Measurements from ENCODE around the gene GIT1.

The GIT1 gene

DNA sequence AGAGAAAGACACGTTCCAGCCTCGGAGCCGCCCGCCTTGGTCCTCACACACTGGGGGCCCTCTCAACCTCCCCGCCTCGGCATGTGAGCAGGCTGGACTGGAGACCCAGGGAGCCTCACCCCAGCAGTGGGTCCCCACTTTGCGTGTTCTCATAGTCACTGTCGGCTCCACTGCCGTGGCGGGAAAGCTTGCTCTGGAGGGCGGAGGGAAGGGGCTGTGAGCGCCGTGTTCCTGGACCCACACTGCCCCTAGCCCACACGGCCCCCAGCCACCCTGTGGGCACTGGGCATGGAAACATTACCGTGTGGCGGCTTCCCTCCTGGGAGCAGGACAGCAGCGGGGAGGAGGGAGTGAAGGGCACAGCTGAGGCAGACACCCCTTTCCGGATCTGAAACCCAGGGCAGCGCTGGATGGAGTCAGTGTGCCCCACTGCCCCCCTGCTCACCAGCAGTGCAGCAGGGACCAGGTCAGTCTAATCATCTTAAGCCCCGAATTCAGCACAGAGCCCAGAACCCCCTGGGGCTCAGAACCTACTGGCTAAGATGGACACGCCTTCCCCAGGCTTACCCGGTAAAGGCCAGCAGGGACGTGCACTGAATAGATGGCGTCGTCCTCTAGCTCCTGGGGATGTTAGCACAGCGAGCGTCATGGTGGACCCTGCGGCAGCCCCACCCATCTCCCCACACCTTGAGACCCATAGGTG lies 13.8 kb downstream of the GIT1 start:
- Histone ChIP-seq H3K36me3 (ENCODE audit: control insufficient read depth, insufficient read depth, low read length) (peaks cover 47% of the 10 kb centered on the region), H3K27ac (ENCODE audit: low read depth, low read length) (no peak overlapping the region), H3K9me3 (ENCODE audit: control insufficient read depth, insufficient read depth, low read length) (no peaks in the 10 kb centered on the region), H3K4me1 (ENCODE audit: control insufficient read depth, insufficient read depth, low read length) (no peaks in the 10 kb centered on the region), H3K27me3 (ENCODE audit: control insufficient read depth, insufficient read depth, low read length) (no peaks in the 10 kb centered on the region; the same call in 1 of the 2 replicates), H3K9ac (ENCODE audit: low read depth, low read length) (no peak overlapping the region), H3K4me3 (ENCODE audit: low read depth, low read length) (no peak overlapping the region)

- no peaks in the 10 kb centered on the region; the same call in 1 of the 2 replicates for H3K27me3 ChIP-seq (ENCODE audit: control insufficient read depth, insufficient read depth, low read length)
- no peaks in the 10 kb centered on the region for H3K9me3 ChIP-seq (ENCODE audit: control insufficient read depth, insufficient read depth, low read length)
- H3K36me3 ChIP-seq (ENCODE audit: control insufficient read depth, insufficient read depth, low read length): peaks cover 45% of the 10 kb centered on the region
- no peak overlapping the region for H3K27ac ChIP-seq (ENCODE audit: low read depth, low read length)
- no peaks in the 10 kb centered on the region for H3K4me1 ChIP-seq (ENCODE audit: control insufficient read depth, insufficient read depth, low read length)
- H3K9ac ChIP-seq (ENCODE audit: low read depth, low read length): no peak overlapping the region
- H3K4me3 ChIP-seq (ENCODE audit: low read depth, low read length): no peak overlapping the region
Measured at GRCh38 chr17:29574732-29575510, 14.5 kb downstream of the GIT1 start.

DNA sequence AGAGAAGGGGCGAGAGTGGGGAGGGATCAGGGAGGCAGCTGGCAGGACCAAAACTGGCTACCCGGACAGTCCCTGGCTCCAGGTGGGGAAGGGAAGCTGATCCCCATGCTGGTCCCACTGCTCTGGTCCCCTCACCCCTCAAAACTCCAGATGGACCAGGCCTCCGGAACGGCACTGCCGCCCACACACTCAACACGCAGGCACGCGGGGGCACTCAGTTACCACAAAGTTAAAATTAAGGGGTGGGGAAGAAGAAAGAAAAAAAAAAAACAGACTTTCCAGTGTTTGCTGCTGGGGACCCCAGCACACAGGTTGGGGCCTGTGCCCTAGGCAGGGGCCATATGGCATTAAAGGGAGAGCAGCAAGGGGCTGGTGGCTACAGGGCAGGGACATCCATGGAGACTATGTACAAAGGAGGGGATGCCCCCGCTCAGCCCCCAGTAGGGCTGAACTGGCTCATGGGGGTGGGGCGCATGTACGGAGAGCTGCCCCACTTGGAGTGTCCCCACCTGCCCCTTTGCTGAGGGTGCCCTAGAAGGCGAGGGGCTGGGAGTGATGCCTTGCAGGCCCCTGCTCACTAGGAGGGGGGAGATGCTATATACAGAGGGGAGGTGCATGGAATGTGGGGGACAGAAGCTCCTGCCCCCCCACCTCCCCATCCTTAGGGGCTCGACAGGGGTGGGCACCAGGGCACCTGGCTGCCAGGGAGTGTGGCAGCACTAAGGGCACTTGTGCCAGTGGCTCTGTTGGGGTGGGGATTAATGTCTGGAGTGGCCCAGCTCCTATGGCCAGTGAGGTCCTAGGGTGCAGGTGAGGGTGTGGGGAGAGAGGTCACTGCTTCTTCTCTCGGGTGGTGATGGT lies 15.3 kb downstream of the GIT1 start:
- no peak overlapping the region for H3K4me3 ChIP-seq (ENCODE audit: low read depth, low read length)
- peaks cover 7% of the 10 kb centered on the region for H3K27me3 ChIP-seq (ENCODE audit: control insufficient read depth, insufficient read depth, low read length)
- no peaks in the 10 kb centered on the region for H3K9me3 ChIP-seq (ENCODE audit: control insufficient read depth, insufficient read depth, low read length)
- no peak overlapping the region for H3K9ac ChIP-seq (ENCODE audit: low read depth, low read length)
- H3K36me3 ChIP-seq (ENCODE audit: control insufficient read depth, insufficient read depth, low read length): peaks cover 45% of the 10 kb centered on the region
- H3K4me1 ChIP-seq (ENCODE audit: control insufficient read depth, insufficient read depth, low read length): peaks cover 4% of the 10 kb centered on the region; the same call in 1 of the 2 replicates
- H3K27ac ChIP-seq (ENCODE audit: low read depth, low read length): no peak overlapping the region

DNA sequence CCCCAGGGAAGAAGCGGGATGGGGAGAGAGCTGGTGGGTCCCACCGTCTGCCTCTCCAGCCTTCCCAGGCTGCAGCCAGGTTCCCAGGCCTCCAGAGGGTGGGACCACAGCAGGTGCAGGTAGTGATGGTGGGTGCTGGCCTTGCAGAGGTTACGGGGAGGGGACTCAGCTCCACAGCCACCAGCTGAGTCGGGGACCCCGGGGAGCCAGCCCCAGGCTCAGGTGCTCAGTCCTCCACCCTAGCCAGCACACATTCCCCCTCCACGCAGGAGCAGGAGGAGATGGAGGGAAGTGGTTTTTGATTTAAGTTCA lies 15.9 kb downstream of the GIT1 start:
- no peak overlapping the region for H3K27ac ChIP-seq (ENCODE audit: low read depth, low read length)
- peaks cover 44% of the 10 kb centered on the region for H3K36me3 ChIP-seq (ENCODE audit: control insufficient read depth, insufficient read depth, low read length)
- H3K9me3 ChIP-seq (ENCODE audit: control insufficient read depth, insufficient read depth, low read length): no peaks in the 10 kb centered on the region
- H3K27me3 ChIP-seq (ENCODE audit: control insufficient read depth, insufficient read depth, low read length): peaks cover 7% of the 10 kb centered on the region
- peaks cover 6% of the 10 kb centered on the region; the same call in 1 of the 2 replicates for H3K4me1 ChIP-seq (ENCODE audit: control insufficient read depth, insufficient read depth, low read length)
- no peak overlapping the region for H3K4me3 ChIP-seq (ENCODE audit: low read depth, low read length)
- no peak overlapping the region for H3K9ac ChIP-seq (ENCODE audit: low read depth, low read length)

- peak overlapping the region; percentile 16; the same call in 1 of the 2 replicates for H3K4me3 ChIP-seq (ENCODE audit: low read depth, low read length)
- peaks cover 38% of the 10 kb centered on the region for H3K36me3 ChIP-seq (ENCODE audit: control insufficient read depth, insufficient read depth, low read length)
- peaks cover 7% of the 10 kb centered on the region for H3K27me3 ChIP-seq (ENCODE audit: control insufficient read depth, insufficient read depth, low read length)
- no peak overlapping the region for H3K9ac ChIP-seq (ENCODE audit: low read depth, low read length)
- H3K27ac ChIP-seq (ENCODE audit: low read depth, low read length): no peak overlapping the region
- peaks cover 6% of the 10 kb centered on the region; the same call in 1 of the 2 replicates for H3K4me1 ChIP-seq (ENCODE audit: control insufficient read depth, insufficient read depth, low read length)
- no peaks in the 10 kb centered on the region for H3K9me3 ChIP-seq (ENCODE audit: control insufficient read depth, insufficient read depth, low read length)
Measured at GRCh38 chr17:29572691-29573557, 16.5 kb downstream of the GIT1 start.

- H3K27ac ChIP-seq (ENCODE audit: low read depth, low read length): no peak overlapping the region
- H3K4me3 ChIP-seq (ENCODE audit: low read depth, low read length): no peak overlapping the region
- H3K36me3 ChIP-seq (ENCODE audit: control insufficient read depth, insufficient read depth, low read length): peaks cover 30% of the 10 kb centered on the region
- H3K9ac ChIP-seq (ENCODE audit: low read depth, low read length): no peak overlapping the region
- H3K4me1 ChIP-seq (ENCODE audit: control insufficient read depth, insufficient read depth, low read length): peaks cover 6% of the 10 kb centered on the region; the same call in 1 of the 2 replicates
- no peaks in the 10 kb centered on the region for H3K9me3 ChIP-seq (ENCODE audit: control insufficient read depth, insufficient read depth, low read length)
- peaks cover 15% of the 10 kb centered on the region for H3K27me3 ChIP-seq (ENCODE audit: control insufficient read depth, insufficient read depth, low read length)
Measured at GRCh38 chr17:29571883-29572681, 17.4 kb downstream of the GIT1 start.

DNA sequence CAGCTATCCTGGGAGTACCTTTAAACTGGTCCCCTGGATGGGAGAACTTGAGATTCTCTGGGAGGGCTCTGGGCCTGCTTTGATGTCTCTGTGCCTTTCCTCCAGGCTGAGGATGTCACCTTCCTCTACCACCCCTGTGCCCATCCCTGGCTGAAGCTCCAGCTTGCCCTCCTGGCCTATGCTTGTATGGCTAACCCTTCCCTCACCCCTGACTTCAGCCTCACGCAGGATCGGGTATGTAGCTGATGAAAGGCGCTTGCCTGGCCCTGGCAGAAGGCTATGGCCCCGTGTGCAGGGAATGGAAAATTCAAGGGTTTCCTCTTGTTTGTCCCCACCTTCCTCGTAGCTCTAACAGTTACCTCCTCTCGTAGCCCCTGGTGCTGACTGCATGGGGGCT lies 18.0 kb downstream of the GIT1 start:
- Histone ChIP-seq H3K4me3 (ENCODE audit: low read depth, low read length) (no peak overlapping the region), H3K4me1 (ENCODE audit: control insufficient read depth, insufficient read depth, low read length) (peaks cover 6% of the 10 kb centered on the region; the same call in 1 of the 2 replicates), H3K9me3 (ENCODE audit: control insufficient read depth, insufficient read depth, low read length) (no peaks in the 10 kb centered on the region), H3K9ac (ENCODE audit: low read depth, low read length) (no peak overlapping the region), H3K27ac (ENCODE audit: low read depth, low read length) (no peak overlapping the region), H3K27me3 (ENCODE audit: control insufficient read depth, insufficient read depth, low read length) (peaks cover 20% of the 10 kb centered on the region), H3K36me3 (ENCODE audit: control insufficient read depth, insufficient read depth, low read length) (peaks cover 24% of the 10 kb centered on the region)

DNA sequence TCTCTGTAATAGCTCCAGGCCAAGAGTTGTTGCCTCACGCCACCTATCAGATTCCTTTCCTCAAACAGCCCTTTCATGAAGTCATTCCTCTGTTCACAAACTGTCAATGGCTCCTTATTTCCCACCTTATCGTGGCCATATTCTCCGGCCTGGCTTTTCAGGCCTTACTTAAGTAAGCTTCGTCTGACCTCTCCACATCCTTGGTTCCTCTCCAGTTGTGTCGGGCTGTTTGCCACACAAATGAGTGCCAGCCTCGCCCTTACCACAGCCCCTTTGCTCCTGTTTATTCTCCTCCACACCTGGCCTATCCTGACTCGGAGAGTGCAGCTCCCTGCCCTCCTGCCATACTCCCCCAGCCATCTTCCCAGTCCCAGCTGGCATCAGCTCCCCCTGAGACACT lies 18.9 kb downstream of the GIT1 start:
- no peak overlapping the region for H3K9ac ChIP-seq (ENCODE audit: low read depth, low read length)
- H3K27ac ChIP-seq (ENCODE audit: low read depth, low read length): no peak overlapping the region
- peaks cover 14% of the 10 kb centered on the region for H3K36me3 ChIP-seq (ENCODE audit: control insufficient read depth, insufficient read depth, low read length)
- H3K27me3 ChIP-seq (ENCODE audit: control insufficient read depth, insufficient read depth, low read length): peaks cover 30% of the 10 kb centered on the region
- H3K4me3 ChIP-seq (ENCODE audit: low read depth, low read length): no peak overlapping the region
- peaks cover 9% of the 10 kb centered on the region for H3K4me1 ChIP-seq (ENCODE audit: control insufficient read depth, insufficient read depth, low read length)
- H3K9me3 ChIP-seq (ENCODE audit: control insufficient read depth, insufficient read depth, low read length): no peaks in the 10 kb centered on the region

DNA sequence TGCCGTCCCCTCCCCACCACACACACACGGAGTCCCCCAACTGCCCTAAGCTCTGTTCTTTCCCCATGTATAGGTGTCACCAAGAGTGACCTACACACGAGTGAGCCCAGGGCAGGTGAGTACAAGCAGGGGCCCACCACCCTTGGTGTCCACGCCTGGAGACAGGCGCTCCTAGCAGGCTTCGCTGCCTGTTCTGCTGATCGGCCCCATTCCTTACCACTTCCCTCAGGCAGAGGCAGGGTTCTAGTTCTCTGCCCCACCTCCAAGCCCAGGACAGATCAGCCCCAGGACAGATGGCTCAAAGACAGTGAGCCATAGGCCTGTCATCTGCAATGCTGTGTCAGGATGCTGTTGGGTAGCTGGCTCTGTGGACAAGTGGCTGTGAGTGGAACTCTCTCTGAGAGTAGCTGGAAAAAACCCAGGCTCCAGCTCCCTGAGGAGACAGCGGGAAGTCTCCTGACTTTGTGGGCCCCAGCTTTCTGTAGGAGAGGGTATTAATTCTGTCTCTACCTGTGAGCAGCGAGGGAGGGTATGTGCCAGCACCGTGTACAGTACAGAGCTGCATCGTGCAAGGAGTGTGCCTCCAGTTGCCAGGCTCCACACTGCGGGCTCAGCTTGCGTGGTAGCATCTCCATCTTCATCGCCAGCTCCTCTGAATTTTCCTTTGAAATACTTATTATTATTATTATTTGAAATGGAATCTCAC lies 20.1 kb downstream of the GIT1 start:
- H3K27ac ChIP-seq (ENCODE audit: low read depth, low read length): no peak overlapping the region
- H3K36me3 ChIP-seq (ENCODE audit: control insufficient read depth, insufficient read depth, low read length): peaks cover 3% of the 10 kb centered on the region

More for the DNA sequence above, 20.1 kb downstream of the GIT1 start:
- peak overlapping the region; percentile 70; the same call in 1 of the 2 replicates for H3K9ac ChIP-seq (ENCODE audit: low read depth, low read length)
- H3K4me1 ChIP-seq (ENCODE audit: control insufficient read depth, insufficient read depth, low read length): peaks cover 10% of the 10 kb centered on the region
- no peaks in the 10 kb centered on the region for H3K9me3 ChIP-seq (ENCODE audit: control insufficient read depth, insufficient read depth, low read length)
- peak overlapping the region; percentile 85 for H3K4me3 ChIP-seq (ENCODE audit: low read depth, low read length)
- peaks cover 41% of the 10 kb centered on the region for H3K27me3 ChIP-seq (ENCODE audit: control insufficient read depth, insufficient read depth, low read length)
